HG02884 (cell line): Measurements from ENCODE around the gene PDGFC.

Experiments
- ATAC-seq: cut with Tn5 transposase; IDR thresholded peaks from one replicate; pipeline ENCODE4 v1.9.1; 2021; ENCODE audit warnings: mild to moderate bottlenecking, moderate library complexity; ENCODE audit not compliant: unreplicated experiment

Gene PDGFC

DNA sequence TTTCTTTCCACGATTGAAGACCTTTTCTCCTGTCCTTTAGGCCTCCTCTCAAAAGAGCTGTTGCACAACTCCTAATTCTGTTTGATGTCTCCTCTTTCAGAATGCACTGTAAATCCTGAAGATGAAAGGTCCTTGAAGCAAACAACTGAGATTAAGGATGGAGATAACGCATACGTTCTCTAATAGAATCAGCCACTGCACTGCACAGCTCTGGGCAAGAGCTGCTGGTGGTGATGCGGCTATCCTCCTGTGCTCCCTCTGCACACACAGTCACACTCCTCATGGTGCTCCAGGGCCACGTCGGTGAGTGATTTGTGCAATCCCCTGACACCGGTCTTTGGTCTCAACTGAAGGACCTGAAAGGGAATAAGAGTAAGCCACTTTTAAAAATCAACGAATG, 208.7 kb downstream of the PDGFC start:
- no peak for ATAC-seq

DNA sequence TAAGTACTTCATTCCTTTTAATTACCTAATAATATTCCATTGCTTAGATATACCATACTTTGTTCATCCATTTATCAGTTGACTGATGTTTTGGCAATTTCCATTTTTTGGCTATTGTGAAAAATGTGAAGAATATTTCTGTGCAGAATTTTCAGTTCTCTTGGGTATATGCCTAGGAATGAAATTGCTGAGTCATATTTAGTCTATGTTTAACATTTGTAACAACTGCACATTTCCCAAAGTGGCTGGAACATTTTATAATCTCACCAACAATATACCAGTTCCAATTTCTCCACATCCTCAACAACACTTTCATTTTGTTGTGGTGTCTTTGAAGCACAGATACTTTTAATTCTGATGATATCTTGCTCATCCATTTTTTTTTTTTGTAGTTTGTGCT, 215.5 kb downstream of the PDGFC start:
- ATAC-seq = no peak

- no peak for ATAC-seq
Observed at GRCh38 chr4:156754832-156755570, 216.6 kb downstream of the PDGFC start.

DNA sequence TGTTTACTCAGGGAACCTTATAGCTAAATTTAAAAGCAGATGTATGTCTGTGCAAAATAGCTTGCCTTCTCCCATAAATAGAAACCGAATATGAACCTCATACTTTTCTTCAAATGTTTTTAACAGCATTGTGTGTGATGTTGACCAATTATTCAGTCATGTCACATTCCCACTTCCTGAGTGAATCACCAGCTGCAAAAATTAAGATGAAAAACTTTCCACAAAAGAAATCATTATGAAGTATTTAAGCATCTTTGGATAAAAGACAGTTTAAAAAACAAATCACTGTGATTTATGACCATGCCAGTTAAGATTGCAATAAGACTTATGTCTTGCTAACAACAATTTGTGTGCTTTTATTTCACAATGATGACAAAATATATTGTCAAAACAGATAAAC, 220.1 kb downstream of the PDGFC start:
- no peak for ATAC-seq

DNA sequence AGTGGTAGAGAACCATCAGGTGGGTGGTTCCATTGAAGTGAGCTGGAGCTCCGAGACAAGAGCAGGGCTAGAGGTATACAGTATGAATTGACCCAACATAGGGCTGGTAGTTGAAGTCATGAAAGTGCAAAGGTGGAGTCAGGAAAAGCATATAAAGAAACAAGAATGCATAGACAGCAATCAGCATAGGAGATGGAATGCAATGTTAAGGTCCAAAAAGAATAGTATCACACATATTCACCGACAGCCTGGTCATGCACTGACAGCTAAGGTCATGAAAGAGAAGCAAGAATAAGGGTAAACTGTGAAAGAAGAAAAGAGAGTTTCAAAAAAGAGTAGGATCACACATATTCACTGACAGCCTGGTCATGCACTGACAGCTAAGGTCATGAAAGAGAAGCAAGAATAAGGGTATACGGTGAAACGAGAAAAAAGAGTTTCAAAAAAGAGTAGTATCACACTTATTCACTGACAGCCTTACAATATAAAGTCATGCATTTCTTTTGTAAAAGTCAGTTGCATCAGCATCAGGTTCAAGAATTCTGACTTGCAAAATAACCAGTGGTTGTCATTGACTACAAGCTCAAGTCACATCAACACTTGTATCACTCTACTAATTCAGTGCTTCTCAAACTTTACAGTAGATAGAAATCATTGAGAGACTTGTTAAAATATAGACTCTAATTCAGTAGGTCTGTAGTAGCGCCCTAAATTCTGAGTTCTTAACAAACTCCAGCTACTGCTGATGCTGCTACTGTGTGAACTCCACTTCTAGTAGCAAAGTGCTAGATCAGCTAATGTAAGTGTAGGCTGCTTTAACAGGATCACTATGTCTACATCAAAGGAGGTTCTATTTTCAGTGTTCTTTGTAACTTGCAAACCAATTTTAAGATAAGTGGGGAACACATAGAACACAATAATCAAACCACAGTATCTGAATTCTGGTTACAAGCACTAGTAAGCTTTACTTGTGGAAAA, 221.9 kb downstream of the PDGFC start:
- ATAC-seq = no peak

DNA sequence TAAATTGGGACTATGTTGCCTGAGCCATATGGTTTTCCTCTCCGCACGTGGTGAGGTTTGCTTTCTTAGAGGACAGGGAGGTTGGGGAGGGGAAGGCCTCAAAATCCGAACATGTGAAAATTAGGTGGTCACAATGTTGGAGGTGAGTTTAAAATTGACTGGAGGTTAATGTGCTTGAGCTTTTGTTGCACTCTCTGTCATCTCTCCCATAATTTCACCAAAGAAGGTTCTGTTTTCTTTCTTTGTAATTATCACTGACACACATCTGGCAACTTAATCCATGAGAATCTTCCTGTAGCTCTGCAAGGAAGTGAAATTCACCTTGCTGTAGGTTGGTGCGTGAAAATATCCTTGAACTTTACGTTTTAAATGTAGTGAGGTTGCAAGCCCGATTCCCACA, 225.5 kb downstream of the PDGFC start:
- no peak for ATAC-seq

DNA sequence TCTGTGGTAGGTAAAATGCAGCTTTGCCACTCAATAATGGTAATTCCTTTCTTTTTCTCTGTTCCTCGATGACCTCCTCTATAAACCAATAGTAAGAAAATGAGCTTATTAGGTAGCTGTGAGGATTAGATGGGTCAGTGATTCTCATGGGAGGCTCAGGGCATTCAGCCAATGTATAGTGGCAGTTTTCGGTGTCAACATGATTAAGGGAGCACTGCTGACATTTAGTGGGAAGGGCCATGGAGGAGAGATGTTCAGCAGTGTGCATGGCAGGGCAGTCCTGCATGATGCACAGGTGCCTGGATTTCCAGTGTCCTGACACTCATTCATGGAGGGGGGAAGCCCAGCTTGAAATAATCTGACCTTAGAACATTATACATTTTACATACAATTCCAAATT, 232.8 kb downstream of the PDGFC start:
- ATAC-seq = no peak

DNA sequence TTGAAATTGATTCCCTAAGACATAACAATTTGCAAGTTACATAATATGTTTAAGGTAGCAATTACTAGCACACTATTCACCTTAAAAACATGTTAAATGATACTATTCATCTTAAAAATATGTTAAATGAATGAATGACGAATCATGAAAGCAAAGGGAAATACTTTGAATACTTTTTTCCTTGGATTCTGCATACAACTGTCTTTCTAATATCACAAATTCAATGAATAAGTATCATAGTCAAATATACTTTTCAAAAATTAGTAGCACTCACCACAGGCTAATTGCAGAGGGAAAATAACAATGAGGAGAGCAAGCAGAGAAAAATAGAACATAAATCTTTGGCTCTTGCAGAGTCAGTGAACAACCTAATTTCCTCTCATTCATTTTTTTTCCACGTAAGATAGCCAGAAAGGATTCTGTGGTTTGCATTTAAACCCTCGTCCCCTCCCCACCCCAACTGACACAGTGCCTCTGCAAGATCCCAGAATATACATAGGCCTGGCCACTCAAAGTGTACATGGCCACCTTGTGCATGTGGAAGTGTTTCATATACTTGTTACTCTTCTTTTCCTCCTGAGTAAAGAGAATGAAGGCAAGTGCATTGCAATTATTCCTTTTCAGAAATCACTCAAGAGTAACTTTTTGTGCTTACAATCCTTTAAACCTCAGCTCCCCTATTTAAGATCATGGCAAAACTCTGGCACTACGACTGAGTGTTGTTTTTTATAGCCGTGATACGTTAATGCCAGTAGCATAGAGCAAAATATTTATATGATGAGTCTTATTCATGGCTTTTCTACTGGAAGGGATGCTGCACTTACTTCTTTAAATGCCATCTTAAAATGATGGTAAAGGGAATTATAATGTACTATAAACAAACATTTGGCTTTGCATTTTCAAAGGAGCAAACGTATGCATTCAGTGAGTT, 236.4 kb downstream of the PDGFC start:
- no peak for ATAC-seq

DNA sequence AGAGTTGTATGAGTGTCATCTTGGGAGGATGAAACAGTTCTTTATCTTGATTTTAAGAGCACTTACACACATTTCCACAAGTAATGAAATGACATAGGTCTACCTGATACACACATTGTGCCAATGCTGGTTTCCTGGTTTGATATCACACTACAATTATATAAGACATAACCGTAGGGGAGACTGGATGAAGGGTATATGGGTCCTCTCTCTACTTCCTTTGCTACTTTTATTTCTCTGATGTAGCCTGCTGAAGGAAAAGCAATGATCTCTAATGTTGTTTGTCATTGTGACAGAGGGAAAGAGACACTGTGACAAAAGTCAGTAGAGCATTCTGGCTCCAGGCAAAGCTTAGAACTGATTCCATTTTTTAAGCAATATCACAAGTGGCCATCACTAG, 238.0 kb downstream of the PDGFC start:
- ATAC-seq = no peak

- ATAC-seq = no peak
Observed at GRCh38 chr4:156732634-156733033, 239.0 kb downstream of the PDGFC start.

GRCh38 chr4:156729416-156729815, 242.2 kb downstream of the PDGFC start:
- no peak for ATAC-seq

DNA sequence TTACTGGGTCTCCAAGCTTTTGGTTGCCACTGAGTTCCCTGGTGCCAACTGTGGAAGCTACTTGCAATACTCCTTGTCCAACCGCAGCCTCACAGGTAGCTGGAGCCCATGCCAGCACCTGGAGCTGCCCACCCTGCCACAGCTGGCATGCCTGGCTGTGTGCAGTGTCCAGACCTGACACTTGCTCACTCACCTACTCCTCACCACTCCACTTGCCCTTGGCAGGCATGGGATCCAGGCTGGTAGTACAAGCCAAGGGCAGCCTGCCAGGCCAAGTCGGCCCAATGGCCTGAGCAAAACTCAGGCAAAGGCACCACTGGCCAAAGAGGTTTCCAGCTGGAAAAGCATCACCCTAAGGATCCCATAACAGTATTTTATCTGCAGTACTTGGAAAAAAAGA, 246.3 kb downstream of the PDGFC start:
- ATAC-seq = no peak

DNA sequence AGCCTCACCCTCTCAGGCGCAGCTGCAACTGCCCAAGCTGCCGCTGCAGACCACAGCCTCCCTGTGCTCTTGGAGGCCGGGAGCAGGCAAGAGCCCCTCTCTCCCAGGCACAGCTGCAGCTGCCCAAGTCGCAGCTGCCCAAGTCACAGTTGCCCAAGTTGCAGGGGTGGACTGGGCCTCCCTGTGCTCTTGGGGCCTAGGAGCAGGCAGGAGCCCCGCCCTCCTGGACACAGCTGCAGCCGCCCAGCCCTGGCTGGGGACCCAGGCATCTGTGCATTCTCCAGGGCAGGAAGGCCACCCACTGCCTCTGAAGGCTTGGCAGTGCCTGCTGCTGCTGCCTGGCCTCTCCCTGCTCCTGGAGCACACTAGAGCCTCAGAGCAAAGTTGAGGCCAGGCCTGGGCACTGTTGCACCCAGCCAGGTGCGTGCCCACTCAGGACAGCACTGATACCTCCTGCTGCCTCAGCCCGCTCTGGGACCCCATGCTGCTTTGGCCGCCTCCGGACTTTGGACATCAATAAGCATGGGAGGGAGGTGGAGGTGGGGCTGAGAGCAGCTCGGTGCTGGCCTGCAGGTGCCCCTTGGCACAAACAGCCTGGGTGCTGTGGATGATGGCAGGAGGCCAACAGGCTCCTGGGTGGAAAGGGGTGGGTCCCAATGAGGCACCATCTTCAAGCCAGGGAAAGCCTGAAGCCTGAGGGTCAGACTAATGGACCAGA, 247.5 kb downstream of the PDGFC start:
- ATAC-seq = no peak

DNA sequence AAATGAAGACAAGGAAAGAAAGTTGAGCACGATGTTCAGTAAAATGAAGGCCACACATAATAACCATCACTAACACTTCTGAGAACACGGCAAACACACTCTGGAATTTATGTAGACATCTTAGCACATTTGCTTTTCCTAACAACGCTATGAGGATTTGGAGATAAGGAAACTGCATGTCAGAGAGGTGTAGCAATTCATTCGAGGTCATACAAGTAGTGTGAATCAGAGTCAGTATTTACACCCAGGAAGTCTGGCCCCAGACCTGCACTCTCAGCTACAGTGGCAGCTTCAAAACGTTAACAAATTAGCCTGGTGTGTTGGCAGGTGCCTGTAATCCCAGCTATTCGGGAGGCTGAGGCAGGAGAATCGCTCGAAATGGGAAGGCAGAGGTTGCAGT, 253.4 kb downstream of the PDGFC start:
- no peak for ATAC-seq

GRCh38 chr4:156711193-156711590, 260.4 kb downstream of the PDGFC start:
- no peak for ATAC-seq
